HUDEP-2 (cell line): ENCODE measurements around the gene TMEM132D.

Source experiments
- DNase-seq, 76 experiments: peaks; one replicate each; lab custom pipeline; 2025; ENCODE audit not compliant: unreplicated experiment in 76 of 76; lab: John Stamatoyannopoulos, UW

Gene TMEM132D

DNA sequence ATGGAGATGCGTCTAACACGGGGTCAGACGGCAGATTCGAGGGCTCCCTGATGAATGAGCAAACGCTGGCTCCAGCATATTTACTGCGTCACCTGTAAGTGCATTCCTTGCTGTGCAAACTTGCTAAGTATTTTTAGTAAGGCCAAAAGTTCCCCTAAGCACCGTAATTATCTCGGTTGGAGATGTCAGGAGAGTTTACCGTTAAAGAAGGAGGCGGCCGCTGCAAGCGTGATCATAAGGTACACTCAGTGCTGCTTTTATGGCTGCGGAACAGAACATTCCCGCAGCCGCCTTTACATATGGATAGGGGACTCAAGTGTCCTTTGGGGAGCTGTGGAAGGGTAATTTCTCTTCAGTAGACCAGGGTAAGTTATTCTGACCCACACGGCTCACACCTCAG is 875.0 kb downstream of the TMEM132D start:
- DNase-seq: no peak

- no peak for DNase-seq
Measured at GRCh38 chr12:129025055-129025454, 878.8 kb downstream of the TMEM132D start.
